ENCODE data around the gene ATP11A.

The ATP11A gene

DNA sequence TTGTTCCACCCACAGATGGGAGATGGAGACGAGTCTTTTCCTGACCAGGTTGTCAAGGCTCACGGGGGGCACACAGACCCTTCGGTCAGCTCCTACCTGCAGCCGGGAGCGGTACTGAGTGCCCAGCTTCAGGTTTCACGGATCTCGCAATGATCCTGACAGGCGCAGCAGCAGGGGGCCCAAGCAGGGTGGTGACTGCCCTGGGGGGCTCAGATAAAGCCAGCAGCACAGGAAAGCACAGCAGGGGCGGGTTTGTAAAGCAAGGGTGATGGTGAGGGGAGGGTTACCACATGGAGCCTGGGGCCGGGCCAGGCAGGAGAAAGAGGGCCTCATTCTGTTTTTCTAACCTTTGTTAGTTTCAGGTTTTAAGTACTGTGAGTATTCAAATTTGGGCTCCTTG lies 41.7 kb upstream of the ATP11A start:
- TF ChIP-seq EZH2 (IDR thresholded peaks at IDR 0.05; ENCODE audit: borderline replicate concordance, low read depth, low read length, severe bottlenecking): no peak
- TF ChIP-seq, protein P1, sequence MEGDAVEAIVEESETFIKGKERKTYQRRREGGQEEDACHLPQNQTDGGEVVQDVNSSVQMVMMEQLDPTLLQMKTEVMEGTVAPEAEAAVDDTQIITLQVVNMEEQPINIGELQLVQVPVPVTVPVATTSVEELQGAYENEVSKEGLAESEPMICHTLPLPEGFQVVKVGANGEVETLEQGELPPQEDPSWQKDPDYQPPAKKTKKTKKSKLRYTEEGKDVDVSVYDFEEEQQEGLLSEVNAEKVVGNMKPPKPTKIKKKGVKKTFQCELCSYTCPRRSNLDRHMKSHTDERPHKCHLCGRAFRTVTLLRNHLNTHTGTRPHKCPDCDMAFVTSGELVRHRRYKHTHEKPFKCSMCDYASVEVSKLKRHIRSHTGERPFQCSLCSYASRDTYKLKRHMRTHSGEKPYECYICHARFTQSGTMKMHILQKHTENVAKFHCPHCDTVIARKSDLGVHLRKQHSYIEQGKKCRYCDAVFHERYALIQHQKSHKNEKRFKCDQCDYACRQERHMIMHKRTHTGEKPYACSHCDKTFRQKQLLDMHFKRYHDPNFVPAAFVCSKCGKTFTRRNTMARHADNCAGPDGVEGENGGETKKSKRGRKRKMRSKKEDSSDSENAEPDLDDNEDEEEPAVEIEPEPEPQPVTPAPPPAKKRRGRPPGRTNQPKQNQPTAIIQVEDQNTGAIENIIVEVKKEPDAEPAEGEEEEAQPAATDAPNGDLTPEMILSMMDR (IDR thresholded peaks at IDR 0.05; ENCODE audit: borderline replicate concordance, extremely low read depth, low read length, poor library complexity, severe bottlenecking): no peak
- no peak overlapping the region for H3K4me2 ChIP-seq (ENCODE audit: insufficient read depth, low read length)
- ATAC-seq (ENCODE audit: insufficient read depth, low read depth): no peak
- no peak overlapping the region for H3K4me3 ChIP-seq (ENCODE audit: low read depth in 1 of 2, low read length in 2 of 2)
- no peaks in the 10 kb centered on the region for H3K36me3 ChIP-seq (ENCODE audit: insufficient read depth, low read length)
- peaks cover 6% of the 10 kb centered on the region for H3K27me3 ChIP-seq (ENCODE audit: insufficient read depth, low read length, poor library complexity)
- no peaks in the 10 kb centered on the region for H4K20me1 ChIP-seq (ENCODE audit: insufficient read depth, low read length)
- no peaks in the 10 kb centered on the region for H3K4me1 ChIP-seq (ENCODE audit: insufficient read depth, low read length)
- H2AFZ ChIP-seq (ENCODE audit: low read depth, low read length): no peak overlapping the region
- H3K9ac ChIP-seq (ENCODE audit: low read depth, low read length): no peak overlapping the region
- H3K79me2 ChIP-seq (ENCODE audit: insufficient read depth, low read length): no peaks in the 10 kb centered on the region
- no peaks in the 10 kb centered on the region for H3K9me3 ChIP-seq (ENCODE audit: insufficient read depth, low read length, severe bottlenecking)
- no peak for DNase-seq
- H3K27ac ChIP-seq (ENCODE audit: low read length): no peak overlapping the region

DNA sequence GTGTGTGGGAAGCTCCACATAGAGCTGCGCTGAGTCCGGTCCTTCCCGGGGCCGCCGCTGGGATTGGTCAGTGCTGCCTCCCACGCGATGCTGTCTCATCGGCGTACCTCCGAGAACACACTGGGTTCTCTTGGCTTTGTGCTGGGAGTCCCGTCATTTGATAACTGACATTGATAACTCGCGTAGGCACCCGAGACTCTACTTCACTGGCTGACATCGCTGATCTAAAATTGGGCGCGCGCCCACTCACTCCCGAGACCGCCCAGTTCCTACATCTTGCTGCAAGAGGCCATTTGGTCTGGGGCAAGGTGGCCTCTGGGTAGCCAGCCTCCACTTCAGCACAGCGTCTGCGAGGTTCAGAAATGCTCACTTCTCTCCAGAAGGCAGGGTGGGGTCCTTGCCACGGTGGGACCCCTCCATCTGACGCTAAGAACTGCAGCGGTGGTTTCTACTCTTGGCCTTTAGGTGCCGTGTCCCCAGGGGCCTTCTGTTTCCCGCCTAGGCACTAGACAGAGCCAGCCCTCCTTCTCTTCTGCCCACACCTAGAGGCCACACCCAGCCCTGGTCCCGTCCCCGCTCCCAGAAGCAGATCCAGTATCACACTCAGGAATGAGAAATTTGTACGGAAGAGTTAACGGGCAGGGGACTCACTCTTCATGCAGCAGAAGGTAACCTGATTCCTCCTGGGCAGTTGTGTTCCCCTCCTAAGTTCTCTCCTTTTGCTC lies 40.7 kb upstream of the ATP11A start:
- H3K27me3 ChIP-seq (ENCODE audit: insufficient read depth, low read length, poor library complexity): peaks cover 6% of the 10 kb centered on the region
- no peaks in the 10 kb centered on the region for H3K36me3 ChIP-seq (ENCODE audit: insufficient read depth, low read length)
- no peak overlapping the region for H3K27ac ChIP-seq (ENCODE audit: low read length)
- DNase-seq: no peak
- no peak overlapping the region for H2AFZ ChIP-seq (ENCODE audit: low read depth, low read length)
- H4K20me1 ChIP-seq (ENCODE audit: insufficient read depth, low read length): no peaks in the 10 kb centered on the region
- no peak overlapping the region for H3K9ac ChIP-seq (ENCODE audit: low read depth, low read length)
- no peak for ATAC-seq (ENCODE audit: insufficient read depth, low read depth)
- no peak overlapping the region for H3K4me3 ChIP-seq (ENCODE audit: low read depth in 1 of 2, low read length in 2 of 2)
- no peaks in the 10 kb centered on the region for H3K79me2 ChIP-seq (ENCODE audit: insufficient read depth, low read length)
- H3K9me3 ChIP-seq (ENCODE audit: insufficient read depth, low read length, severe bottlenecking): no peaks in the 10 kb centered on the region
- H3K4me1 ChIP-seq (ENCODE audit: insufficient read depth, low read length): no peaks in the 10 kb centered on the region
- no peak for TF ChIP-seq EZH2 (IDR thresholded peaks at IDR 0.05; ENCODE audit: borderline replicate concordance, low read depth, low read length, severe bottlenecking)
- no peak overlapping the region for H3K4me2 ChIP-seq (ENCODE audit: insufficient read depth, low read length)

DNA sequence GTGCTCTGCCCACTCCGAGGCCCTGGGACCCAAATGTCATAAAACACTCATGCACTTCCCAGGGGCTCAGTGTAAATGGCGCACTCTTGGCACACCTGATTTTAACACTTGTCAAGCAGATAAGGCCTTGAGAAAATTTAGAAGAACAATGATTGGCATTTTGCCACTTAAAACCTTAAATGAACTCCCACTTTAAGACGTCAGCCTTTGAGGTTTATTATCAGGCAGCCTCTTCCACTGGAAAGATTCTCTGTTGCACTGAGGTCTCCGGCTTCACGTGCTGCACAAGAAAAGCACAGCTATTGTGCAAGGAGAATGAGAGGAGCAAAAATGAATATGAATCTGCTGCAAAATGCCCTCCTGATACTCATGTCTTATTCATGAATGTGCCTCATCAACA lies 38.5 kb upstream of the ATP11A start:
- Histone ChIP-seq H2AFZ (ENCODE audit: low read depth, low read length) (no peak overlapping the region), H3K79me2 (ENCODE audit: insufficient read depth, low read length) (no peaks in the 10 kb centered on the region), H3K4me1 (ENCODE audit: insufficient read depth, low read length) (no peaks in the 10 kb centered on the region), H3K4me3 (ENCODE audit: low read depth in 1 of 2, low read length in 2 of 2) (no peak overlapping the region), H3K4me2 (ENCODE audit: insufficient read depth, low read length) (no peak overlapping the region), H3K36me3 (ENCODE audit: insufficient read depth, low read length) (no peaks in the 10 kb centered on the region), H4K20me1 (ENCODE audit: insufficient read depth, low read length) (no peaks in the 10 kb centered on the region), H3K9ac (ENCODE audit: low read depth, low read length) (no peak overlapping the region), H3K27me3 (ENCODE audit: insufficient read depth, low read length, poor library complexity) (peaks cover 6% of the 10 kb centered on the region), H3K9me3 (ENCODE audit: insufficient read depth, low read length, severe bottlenecking) (no peaks in the 10 kb centered on the region), H3K27ac (ENCODE audit: low read length) (no peak overlapping the region)
- no peak for ATAC-seq (ENCODE audit: insufficient read depth, low read depth)
- no peak for DNase-seq
- TF ChIP-seq EZH2 (IDR thresholded peaks at IDR 0.05; ENCODE audit: borderline replicate concordance, low read depth, low read length, severe bottlenecking): no peak
- TF ChIP-seq, protein P1 (IDR thresholded peaks at IDR 0.05; ENCODE audit: borderline replicate concordance, extremely low read depth, low read length, poor library complexity, severe bottlenecking): no peak

DNA sequence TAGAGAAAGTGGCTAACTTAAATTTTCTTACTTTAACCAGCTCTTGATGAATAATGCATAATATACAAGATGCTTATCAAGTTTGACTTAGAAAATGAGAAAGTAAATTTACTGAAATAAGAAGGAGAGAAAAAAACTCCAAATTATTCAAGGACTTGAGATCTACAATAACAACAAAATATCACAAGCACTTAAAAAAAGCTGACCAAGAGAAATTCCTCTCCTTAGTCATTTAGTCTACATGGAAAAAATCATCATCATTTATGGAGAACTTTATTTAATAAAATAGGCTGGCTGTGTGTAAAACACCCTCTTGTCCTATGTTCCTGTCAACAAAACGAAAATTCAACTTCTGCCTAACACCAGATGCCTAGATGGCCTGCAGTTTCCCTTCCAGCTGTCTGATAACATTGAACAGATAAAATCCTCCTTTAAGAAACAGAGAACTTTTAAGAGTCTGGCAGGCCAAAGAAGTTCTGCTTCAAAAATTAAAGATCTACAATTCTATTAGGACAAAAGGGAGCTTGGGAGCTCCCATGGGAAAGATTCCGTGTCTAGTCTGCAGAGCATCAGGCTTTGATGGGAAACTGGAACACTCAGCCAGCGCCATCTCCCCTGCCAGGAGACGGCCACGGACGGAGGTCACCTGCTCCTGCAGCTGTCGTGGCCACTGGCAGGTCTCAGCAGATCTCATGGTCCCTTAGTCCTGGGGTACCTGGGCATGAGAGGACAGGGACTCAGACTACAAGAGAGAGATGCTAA lies 37.9 kb upstream of the ATP11A start:
- H3K79me2 ChIP-seq (ENCODE audit: insufficient read depth, low read length): no peaks in the 10 kb centered on the region
- ATAC-seq (ENCODE audit: insufficient read depth, low read depth) (no peak), DNase-seq (no peak)
- no peak overlapping the region for H2AFZ ChIP-seq (ENCODE audit: low read depth, low read length)
- H3K9ac ChIP-seq (ENCODE audit: low read depth, low read length): no peak overlapping the region
- H3K4me3 ChIP-seq (ENCODE audit: low read depth in 1 of 2, low read length in 2 of 2): no peak overlapping the region
- no peak overlapping the region for H3K4me2 ChIP-seq (ENCODE audit: insufficient read depth, low read length)
- TF ChIP-seq, protein P1 (IDR thresholded peaks at IDR 0.05; ENCODE audit: borderline replicate concordance, extremely low read depth, low read length, poor library complexity, severe bottlenecking): no peak
- no peak for TF ChIP-seq EZH2 (IDR thresholded peaks at IDR 0.05; ENCODE audit: borderline replicate concordance, low read depth, low read length, severe bottlenecking)
- H3K36me3 ChIP-seq (ENCODE audit: insufficient read depth, low read length): no peaks in the 10 kb centered on the region
- H3K4me1 ChIP-seq (ENCODE audit: insufficient read depth, low read length): no peaks in the 10 kb centered on the region
- H4K20me1 ChIP-seq (ENCODE audit: insufficient read depth, low read length): no peaks in the 10 kb centered on the region
- no peak overlapping the region for H3K27ac ChIP-seq (ENCODE audit: low read length)
- peaks cover 6% of the 10 kb centered on the region for H3K27me3 ChIP-seq (ENCODE audit: insufficient read depth, low read length, poor library complexity)
- no peaks in the 10 kb centered on the region for H3K9me3 ChIP-seq (ENCODE audit: insufficient read depth, low read length, severe bottlenecking)

Measured in DND-41 (cell line).